Vagina (tissue), 2 donors: Measurements from ENCODE around the gene TDRD5. TPM values are rescaled to one million over a fixed set of nuclear protein-coding genes. Genes with fewer than 3 reads are reported as not detected.

Experiments
- DNase-seq, 2 donors: peaks; one replicate each; pipeline ENCODE4 v3.0.0-alpha.2; 2017; ENCODE audit errors: extremely low spot score in 2 of 2
- H3K27ac ChIP-seq: fragments of 200-600 bp; sonication (generic); one replicate; pipeline ENCODE4 v1.5.1; 2019
- H3K27me3 ChIP-seq: fragments of 200-600 bp; sonication (generic); one replicate; pipeline ENCODE4 v1.5.1; 2019
- H3K36me3 ChIP-seq, 2 donors: fragments of 200-600 bp; sonication (generic); one replicate each; pipeline ENCODE4 v1.5.1; 2017 to 2019
- H3K4me1 ChIP-seq: fragments of 200-600 bp; sonication (generic); one replicate; pipeline ENCODE4 v1.5.1; 2019
- H3K4me3 ChIP-seq, 2 donors: fragments of 200-600 bp; sonication (generic); 1 replicate in 1 of 2; 2 replicates in 1 of 2; pipeline ENCODE4 v1.5.1; 2016 to 2019
- H3K9me3 ChIP-seq: fragments of 200-600 bp; sonication (generic); one replicate; pipeline ENCODE4 v1.5.1; 2019
- POLR2A ChIP-seq, 2 donors: fragments of 450-650 bp; IDR thresholded peaks; one replicate each; pipeline ENCODE4 v1.6.1; 2017; ENCODE audit warnings: antibody characterized with exemption in 2 of 2, mild to moderate bottlenecking in 2 of 2, moderate library complexity in 2 of 2
- POLR2AphosphoS5 ChIP-seq, 2 donors: sonication (generic); formaldehyde crosslinking; IDR thresholded peaks; one replicate each; pipeline ENCODE4 v1.9.0; 2017; ENCODE audit warnings: antibody characterized with exemption in 2 of 2, mild to moderate bottlenecking in 2 of 2, low read depth in 1 of 2; ENCODE audit not compliant: insufficient read depth in 1 of 2
- intact Hi-C: fragments of 100-400 bp; cut with DNase I; formaldehyde crosslinking; loops from one replicate; pipeline ENCODE4 v1.15.1; 2023
- small RNA-seq: library from RNA; depleted of rRNA; stranded (forward); fragments of <200 nt; gene quantifications from one replicate; pipeline ENCODE3, GENCODE V24; 2016
- total RNA-seq: library from RNA; depleted of rRNA; stranded (reverse); fragments of >200 nt; gene quantifications from one replicate; pipeline ENCODE4 v1.2.3, GENCODE V29; 2016
- TF ChIP-seq, protein P1 (sequence below), 3 experiments: fragments of 450-650 bp in 2 of 3; fragments of 200-600 bp in 1 of 3; sonication (generic) in 1 of 3; IDR thresholded peaks; one replicate each; pipeline ENCODE4 v1.5.1; 2017 to 2019; ENCODE audit warnings: antibody characterized with exemption in 3 of 3, mild to moderate bottlenecking in 2 of 3, moderate library complexity in 2 of 3

The TDRD5 gene
- total RNA-seq, 1 donor from 2014 or later, result not detected

DNA sequence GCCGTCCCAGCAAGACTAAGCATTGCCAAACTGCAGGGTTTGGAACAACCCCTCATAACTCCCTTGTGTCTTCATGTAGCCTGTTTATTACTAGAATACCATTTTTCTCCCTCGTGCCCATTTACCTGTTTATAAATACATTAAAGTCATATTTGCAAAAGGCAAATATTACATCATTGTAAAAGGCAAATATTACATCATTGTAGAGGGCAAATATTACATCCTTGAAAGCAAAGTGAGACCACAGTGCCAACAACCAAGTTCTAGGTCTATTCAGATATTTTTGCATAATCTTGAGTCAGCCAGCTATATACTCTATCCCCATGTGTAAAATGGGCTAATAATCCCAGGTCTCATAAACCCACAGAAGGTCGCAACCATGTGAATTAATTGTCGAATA lies 140.0 kb downstream of the TDRD5 start:
- Histone ChIP-seq H3K36me3 (no peaks in the 10 kb centered on the region), H3K4me1 (no peaks in the 10 kb centered on the region), H3K9me3 (no peaks in the 10 kb centered on the region), H3K27me3 (no peaks in the 10 kb centered on the region), H3K4me3 (no peak overlapping the region), H3K27ac (no peak overlapping the region)
- TF ChIP-seq, protein P1, sequence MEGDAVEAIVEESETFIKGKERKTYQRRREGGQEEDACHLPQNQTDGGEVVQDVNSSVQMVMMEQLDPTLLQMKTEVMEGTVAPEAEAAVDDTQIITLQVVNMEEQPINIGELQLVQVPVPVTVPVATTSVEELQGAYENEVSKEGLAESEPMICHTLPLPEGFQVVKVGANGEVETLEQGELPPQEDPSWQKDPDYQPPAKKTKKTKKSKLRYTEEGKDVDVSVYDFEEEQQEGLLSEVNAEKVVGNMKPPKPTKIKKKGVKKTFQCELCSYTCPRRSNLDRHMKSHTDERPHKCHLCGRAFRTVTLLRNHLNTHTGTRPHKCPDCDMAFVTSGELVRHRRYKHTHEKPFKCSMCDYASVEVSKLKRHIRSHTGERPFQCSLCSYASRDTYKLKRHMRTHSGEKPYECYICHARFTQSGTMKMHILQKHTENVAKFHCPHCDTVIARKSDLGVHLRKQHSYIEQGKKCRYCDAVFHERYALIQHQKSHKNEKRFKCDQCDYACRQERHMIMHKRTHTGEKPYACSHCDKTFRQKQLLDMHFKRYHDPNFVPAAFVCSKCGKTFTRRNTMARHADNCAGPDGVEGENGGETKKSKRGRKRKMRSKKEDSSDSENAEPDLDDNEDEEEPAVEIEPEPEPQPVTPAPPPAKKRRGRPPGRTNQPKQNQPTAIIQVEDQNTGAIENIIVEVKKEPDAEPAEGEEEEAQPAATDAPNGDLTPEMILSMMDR (IDR thresholded peaks at IDR 0.05), result no peak
- no peak for TF ChIP-seq POLR2A (IDR thresholded peaks at IDR 0.05)
- no peak for TF ChIP-seq POLR2AphosphoS5 (IDR thresholded peaks at IDR 0.05; ENCODE audit: insufficient read depth in 1 of 2, low read depth in 1 of 2)
- no peak for DNase-seq
- intact Hi-C loops, result no loop called here

Small RNA genes lying within 50 kb of the gene (small RNA-seq; reads per million reads assigned to genes)
- gene RNU5F-2P, result not detected

Other genes with a start within 250 kb of the TDRD5 start
- not detected for gene AXDND1, start 225.9 kb upstream of the TDRD5 start, total RNA-seq
- gene NPHS2, start 15.9 kb upstream of the TDRD5 start, total RNA-seq, result not detected
- 2.5 TPM for gene FAM163A, start 151.5 kb downstream of the TDRD5 start, total RNA-seq